Measurements from ENCODE around the gene MYL9. TPM values are rescaled to one million over a fixed set of nuclear protein-coding genes. Genes with fewer than 3 reads are reported as not detected.

Gene MYL9
- total and polyA plus RNA-seq, 2 donors (not counting 3 experiments of a cell fraction or from before 2014, with no cell fraction given) = 41.7 to 116 TPM

DNA sequence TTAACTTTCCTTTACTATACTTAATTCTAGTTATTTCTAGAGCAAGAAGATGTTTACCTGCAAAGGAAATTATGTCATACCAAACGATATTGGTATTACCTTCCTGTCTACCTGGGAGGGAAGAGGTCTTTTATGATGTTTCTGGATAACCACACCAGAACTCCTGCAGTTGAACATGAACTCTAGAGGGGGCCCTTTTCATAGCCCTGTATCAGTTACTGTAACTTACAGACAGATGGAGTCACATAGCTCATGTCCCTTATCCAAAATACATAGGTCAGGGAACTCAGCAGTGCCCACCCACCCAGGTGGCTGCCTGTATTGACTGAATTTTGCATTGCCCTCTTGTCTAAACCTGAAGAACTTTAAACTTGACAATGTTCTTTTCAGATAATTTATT lies 35.1 kb upstream of the MYL9 start:
- no peak for TF ChIP-seq EZH2 (IDR thresholded peaks at IDR 0.05; ENCODE audit: borderline replicate concordance, low read depth, low read length, severe bottlenecking)
- TF ChIP-seq, protein P1, sequence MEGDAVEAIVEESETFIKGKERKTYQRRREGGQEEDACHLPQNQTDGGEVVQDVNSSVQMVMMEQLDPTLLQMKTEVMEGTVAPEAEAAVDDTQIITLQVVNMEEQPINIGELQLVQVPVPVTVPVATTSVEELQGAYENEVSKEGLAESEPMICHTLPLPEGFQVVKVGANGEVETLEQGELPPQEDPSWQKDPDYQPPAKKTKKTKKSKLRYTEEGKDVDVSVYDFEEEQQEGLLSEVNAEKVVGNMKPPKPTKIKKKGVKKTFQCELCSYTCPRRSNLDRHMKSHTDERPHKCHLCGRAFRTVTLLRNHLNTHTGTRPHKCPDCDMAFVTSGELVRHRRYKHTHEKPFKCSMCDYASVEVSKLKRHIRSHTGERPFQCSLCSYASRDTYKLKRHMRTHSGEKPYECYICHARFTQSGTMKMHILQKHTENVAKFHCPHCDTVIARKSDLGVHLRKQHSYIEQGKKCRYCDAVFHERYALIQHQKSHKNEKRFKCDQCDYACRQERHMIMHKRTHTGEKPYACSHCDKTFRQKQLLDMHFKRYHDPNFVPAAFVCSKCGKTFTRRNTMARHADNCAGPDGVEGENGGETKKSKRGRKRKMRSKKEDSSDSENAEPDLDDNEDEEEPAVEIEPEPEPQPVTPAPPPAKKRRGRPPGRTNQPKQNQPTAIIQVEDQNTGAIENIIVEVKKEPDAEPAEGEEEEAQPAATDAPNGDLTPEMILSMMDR (IDR thresholded peaks at IDR 0.05; ENCODE audit: extremely low read depth in 1 of 2, insufficient read depth in 1 of 2, low read depth in 1 of 2, low read length in 2 of 2) = peak in 1 of 2 donors; percentile 22
- TF ChIP-seq MYC (IDR thresholded peaks at IDR 0.05; ENCODE audit: low read depth, low read length) = no peak
- H3K9me3 ChIP-seq (replicated peaks; ENCODE audit: control insufficient read depth, insufficient read depth, low read length) = no peaks in the 10 kb centered on the region
- no peak overlapping the region for H3K9ac ChIP-seq (replicated peaks; ENCODE audit: extremely low read depth, insufficient read depth, low read length)
- dilution Hi-C loops (cut with MboI; ENCODE audit: extremely low pct_ligation_motif_present, low sequenced_read_pairs) = no loop called here
- H3K4me1 ChIP-seq (ENCODE audit: control insufficient read depth, extremely low read depth, insufficient read depth, low read length) = no peaks in the 10 kb centered on the region
- DNase-seq (ENCODE audit: low read depth, low spot score) (peak; percentile 24), FAIRE-seq (no peak)
- no peak overlapping the region for H3K4me3 ChIP-seq (replicated peaks in 1 of 3; ENCODE audit: insufficient read depth in 1 of 3, low read depth in 1 of 3, low read length in 3 of 3)
- H3K27me3 ChIP-seq (ENCODE audit: control insufficient read depth in 2 of 2, insufficient read depth in 2 of 2, low read length in 2 of 2) = no peaks in the 10 kb centered on the region
- H3K27ac ChIP-seq (ENCODE audit: insufficient read depth, low read depth, low read length) = no peak overlapping the region
- intact Hi-C loops (cut with micrococcal nuclease) = no loop called here
- POLR2A ChIA-PET = no interaction called here
- no peaks in the 10 kb centered on the region for H3K9me1 ChIP-seq (replicated peaks; ENCODE audit: control insufficient read depth, extremely low read depth, insufficient read depth, low read length)
- H3K79me2 ChIP-seq (ENCODE audit: control insufficient read depth, insufficient read depth, low read length) = peaks cover 6% of the 10 kb centered on the region
- peaks cover 3% of the 10 kb centered on the region for H4K20me1 ChIP-seq (replicated peaks; ENCODE audit: control insufficient read depth, extremely low read depth, insufficient read depth, low read length)
- CTCF ChIA-PET = interaction anchor here (0.6 to 1.1 kb wide), 7 partner anchors 11 to 249 kb away, joined by 3 to 5 read pairs (median 3); partner anchors contain the start of gene RAB5IF
- no peak overlapping the region for H2AFZ ChIP-seq (ENCODE audit: low read depth, low read length)
- H3K36me3 ChIP-seq (ENCODE audit: control insufficient read depth in 2 of 2, extremely low read depth in 1 of 2, insufficient read depth in 2 of 2, low read length in 2 of 2) = peaks cover 15 to 17% of the 10 kb centered on the region in 2 experiments
- no TSS peak for BruUV-seq (replicated peaks)
- H3K4me2 ChIP-seq (ENCODE audit: insufficient read depth, low read length) = no peak overlapping the region

DNA sequence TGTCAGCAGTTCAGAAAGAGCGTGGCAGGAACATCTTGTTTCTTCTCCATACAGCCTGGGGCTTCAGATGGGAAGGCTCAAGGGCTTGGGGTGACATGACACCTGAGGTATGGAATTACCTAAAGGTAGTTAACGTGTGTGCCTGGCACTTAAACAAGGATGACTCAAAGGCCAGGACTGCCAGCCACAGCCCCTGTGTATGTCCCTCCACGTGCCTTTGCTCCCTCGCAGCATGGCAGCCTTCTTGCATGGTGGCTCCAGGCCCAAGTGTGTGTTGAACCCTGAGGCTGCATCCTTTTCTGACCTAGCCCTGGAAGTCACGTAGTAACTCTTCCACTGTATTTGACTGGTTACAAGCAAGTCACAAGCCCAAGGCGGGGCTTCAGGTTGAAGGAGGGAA lies 33.6 kb upstream of the MYL9 start:
- Histone ChIP-seq H3K79me2 (ENCODE audit: control insufficient read depth, insufficient read depth, low read length) (peaks cover 5% of the 10 kb centered on the region), H4K20me1 (replicated peaks; ENCODE audit: control insufficient read depth, extremely low read depth, insufficient read depth, low read length) (peaks cover 3% of the 10 kb centered on the region), H2AFZ (ENCODE audit: low read depth, low read length) (no peak overlapping the region), H3K4me2 (ENCODE audit: insufficient read depth, low read length) (no peak overlapping the region), H3K4me1 (ENCODE audit: control insufficient read depth, extremely low read depth, insufficient read depth, low read length) (no peaks in the 10 kb centered on the region), H3K27me3 (ENCODE audit: control insufficient read depth in 2 of 2, insufficient read depth in 2 of 2, low read length in 2 of 2) (no peaks in the 10 kb centered on the region), H3K4me3 (replicated peaks in 1 of 3; ENCODE audit: insufficient read depth in 1 of 3, low read depth in 1 of 3, low read length in 3 of 3) (no peak overlapping the region), H3K9ac (replicated peaks; ENCODE audit: extremely low read depth, insufficient read depth, low read length) (no peak overlapping the region), H3K36me3 (ENCODE audit: control insufficient read depth in 2 of 2, extremely low read depth in 1 of 2, insufficient read depth in 2 of 2, low read length in 2 of 2) (peaks cover 11 to 18% of the 10 kb centered on the region in 2 experiments), H3K9me3 (replicated peaks; ENCODE audit: control insufficient read depth, insufficient read depth, low read length) (no peaks in the 10 kb centered on the region), H3K27ac (ENCODE audit: insufficient read depth, low read depth, low read length) (no peak overlapping the region), H3K9me1 (replicated peaks; ENCODE audit: control insufficient read depth, extremely low read depth, insufficient read depth, low read length) (no peaks in the 10 kb centered on the region)
- FAIRE-seq = no peak
- ChIA-PET POLR2A (no interaction called here), CTCF (no interaction called here)
- dilution Hi-C loops (cut with MboI; ENCODE audit: extremely low pct_ligation_motif_present, low sequenced_read_pairs) (no loop called here), intact Hi-C loops (cut with micrococcal nuclease) (no loop called here)
- TF ChIP-seq, protein P1 (IDR thresholded peaks at IDR 0.05; ENCODE audit: extremely low read depth in 1 of 2, insufficient read depth in 1 of 2, low read depth in 1 of 2, low read length in 2 of 2) = no peak
- TF ChIP-seq POLR2A (IDR thresholded peaks at IDR 0.05; ENCODE audit: low read depth, low read length) (no peak), GATA2 (IDR thresholded peaks at IDR 0.05; ENCODE audit: insufficient read depth, insufficient read length, low read depth, low read length) (no peak), MYC (IDR thresholded peaks at IDR 0.05; ENCODE audit: low read depth, low read length) (no peak), JUN (IDR thresholded peaks at IDR 0.05; ENCODE audit: borderline replicate concordance, insufficient read depth, insufficient read length, low read depth) (no peak), EZH2 (IDR thresholded peaks at IDR 0.05; ENCODE audit: borderline replicate concordance, low read depth, low read length, severe bottlenecking) (no peak), FOS (IDR thresholded peaks at IDR 0.05; ENCODE audit: borderline replicate concordance, insufficient read depth, low read length) (no peak), POLR2AphosphoS5 (IDR thresholded peaks at IDR 0.05; ENCODE audit: insufficient read depth, low read depth, low read length) (no peak)
- TF ChIP-seq, protein P2, sequence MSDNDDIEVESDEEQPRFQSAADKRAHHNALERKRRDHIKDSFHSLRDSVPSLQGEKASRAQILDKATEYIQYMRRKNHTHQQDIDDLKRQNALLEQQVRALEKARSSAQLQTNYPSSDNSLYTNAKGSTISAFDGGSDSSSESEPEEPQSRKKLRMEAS (IDR thresholded peaks at IDR 0.05; ENCODE audit: insufficient read depth, insufficient read length) = no peak
- BruUV-seq (replicated peaks) = no TSS peak
- DNase-seq (ENCODE audit: low read depth, low spot score) = no peak
